HG03139 (cell line): Measurements from ENCODE around the gene TBC1D14.

Source experiments
- ATAC-seq: cut with Tn5 transposase; IDR thresholded peaks from one replicate; pipeline ENCODE4 v1.9.1; 2021; ENCODE audit not compliant: unreplicated experiment

Gene TBC1D14

GRCh38 chr4:6946497-6946896 is 36.9 kb downstream of the TBC1D14 start:
- ATAC-seq, result no peak

DNA sequence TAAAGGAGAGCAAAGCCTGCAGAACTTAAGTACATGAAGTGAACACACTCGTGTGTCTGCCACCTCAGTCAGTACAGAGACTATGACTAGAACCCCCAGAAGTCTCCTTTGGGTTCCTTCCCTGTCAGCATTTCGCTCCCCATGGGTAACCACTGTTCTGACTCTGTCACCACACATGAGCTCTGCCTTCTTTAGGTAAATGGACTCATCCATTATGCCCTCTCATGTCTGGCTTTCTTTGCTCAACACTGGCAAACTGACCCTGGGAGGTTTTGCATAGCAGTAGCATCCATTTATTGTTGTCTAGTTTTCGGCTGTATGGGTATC is 38.5 kb downstream of the TBC1D14 start:
- ATAC-seq, result no peak

DNA sequence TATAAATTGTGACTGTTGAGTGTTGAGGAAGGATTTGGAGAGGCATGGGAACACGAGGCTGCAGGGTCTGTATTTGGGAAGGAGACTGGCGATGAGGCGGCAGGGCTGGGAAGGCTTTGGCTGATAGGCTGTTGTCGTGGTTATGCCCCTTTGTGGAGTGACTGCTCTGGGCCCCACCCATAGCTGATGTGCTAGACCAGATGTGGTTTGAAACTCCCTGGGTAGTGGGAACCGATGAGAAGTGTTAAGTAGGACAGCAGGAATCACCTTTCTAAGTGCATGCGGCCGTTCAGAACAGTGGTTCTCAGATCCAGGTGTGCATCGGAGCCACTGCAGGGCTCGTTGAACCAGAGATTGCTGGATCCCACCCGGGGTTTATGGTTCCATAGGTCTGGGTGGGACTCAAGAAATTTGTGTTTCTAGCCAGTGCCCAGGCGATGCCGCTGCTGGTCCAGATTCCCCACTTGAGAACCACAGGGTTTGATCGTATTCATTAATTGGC is 42.3 kb downstream of the TBC1D14 start:
- ATAC-seq, result no peak

GRCh38 chr4:6953751-6954380 is 44.2 kb downstream of the TBC1D14 start:
- ATAC-seq, result no peak

DNA sequence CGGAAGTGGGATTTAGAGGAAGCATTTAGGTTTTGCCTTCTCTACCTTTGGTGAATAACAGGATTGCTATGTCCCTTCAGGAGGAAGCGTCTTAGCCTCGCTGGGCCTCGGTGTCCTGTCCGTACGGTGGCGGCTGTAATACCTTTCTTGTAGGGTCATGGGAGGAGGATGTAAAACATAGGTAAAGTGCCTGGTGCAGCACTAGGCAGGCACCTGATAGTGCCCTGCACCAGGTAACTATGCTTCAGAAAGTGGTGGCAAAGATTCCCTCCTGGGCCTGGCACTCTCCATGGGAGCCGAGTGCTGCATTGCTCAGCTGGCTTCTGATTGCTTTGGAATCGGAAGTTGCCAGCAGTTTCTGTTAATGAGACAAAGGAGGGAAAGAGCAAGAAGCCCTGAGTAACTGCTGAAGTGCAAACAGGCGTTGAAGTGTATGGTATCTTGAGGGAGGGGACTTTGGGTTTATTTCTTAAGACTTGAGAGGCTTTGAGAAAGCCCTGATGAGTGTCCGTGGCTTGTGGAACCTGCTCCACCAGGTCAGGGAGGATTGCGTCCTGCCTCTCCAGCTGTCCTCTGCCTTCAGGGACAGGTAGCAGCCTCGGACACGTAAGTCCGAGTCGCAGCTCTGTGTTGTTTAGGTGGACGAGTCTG is 45.8 kb downstream of the TBC1D14 start:
- ATAC-seq, result no peak

DNA sequence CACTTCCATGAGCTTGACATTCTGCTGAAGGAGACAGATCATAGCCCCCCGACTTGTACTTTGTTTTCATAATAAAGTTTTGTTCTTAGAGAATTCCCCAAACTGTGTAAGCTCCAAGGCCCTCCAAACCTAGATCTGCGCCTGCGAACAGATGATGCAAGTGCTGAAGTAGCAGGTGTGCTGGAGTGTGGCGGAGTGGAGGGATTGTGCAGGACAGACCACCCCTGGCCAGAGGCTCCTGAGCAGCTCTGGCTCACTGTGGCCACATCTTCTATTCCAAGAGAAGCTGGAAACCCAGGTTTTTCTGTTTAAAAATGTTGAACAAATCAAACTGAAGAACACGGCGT is 46.4 kb downstream of the TBC1D14 start:
- no peak for ATAC-seq

GRCh38 chr4:6956434-6957147 is 47.0 kb downstream of the TBC1D14 start:
- no peak for ATAC-seq

DNA sequence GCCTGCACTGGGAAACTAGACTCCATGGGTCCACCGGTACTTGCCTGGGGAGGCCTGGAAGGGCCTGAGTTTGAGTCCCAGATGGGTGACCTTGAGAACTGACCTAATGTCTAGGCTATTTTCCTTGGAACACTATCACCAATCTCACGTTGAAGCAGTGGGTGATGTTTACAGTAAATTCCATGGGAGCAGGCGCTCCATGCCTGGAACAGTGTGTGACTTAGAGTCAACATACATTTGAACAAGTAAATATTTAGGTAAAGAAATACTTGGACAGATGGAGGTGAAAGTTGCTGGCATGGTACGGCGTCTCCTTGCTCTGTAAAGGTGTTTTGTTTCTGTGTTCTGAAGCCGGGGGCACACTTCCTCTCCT is 47.5 kb downstream of the TBC1D14 start:
- ATAC-seq, result no peak

DNA sequence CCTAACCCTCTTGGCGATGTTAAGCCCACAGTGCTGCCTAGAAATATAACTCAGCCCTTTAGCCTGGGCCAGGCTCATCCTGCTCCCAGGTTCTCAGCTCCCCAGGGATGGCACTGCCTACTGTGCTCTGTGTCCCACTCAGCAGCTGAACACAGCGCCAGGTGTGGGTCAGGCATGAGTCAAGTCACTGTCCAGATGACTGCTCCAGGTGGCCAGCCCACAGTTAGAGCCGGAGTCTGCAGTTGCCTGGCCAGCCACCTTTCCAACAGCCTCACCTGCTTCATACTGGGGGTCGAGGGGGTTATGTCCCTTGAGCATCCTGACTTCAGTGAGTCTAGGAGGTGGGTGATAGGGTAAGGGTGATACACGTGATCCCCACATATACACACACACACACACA is 48.4 kb downstream of the TBC1D14 start:
- ATAC-seq, result no peak

- ATAC-seq, result no peak
Observed at GRCh38 chr4:6959261-6959660, 49.6 kb downstream of the TBC1D14 start.

GRCh38 chr4:6960154-6960553 is 50.5 kb downstream of the TBC1D14 start:
- ATAC-seq, result no peak

DNA sequence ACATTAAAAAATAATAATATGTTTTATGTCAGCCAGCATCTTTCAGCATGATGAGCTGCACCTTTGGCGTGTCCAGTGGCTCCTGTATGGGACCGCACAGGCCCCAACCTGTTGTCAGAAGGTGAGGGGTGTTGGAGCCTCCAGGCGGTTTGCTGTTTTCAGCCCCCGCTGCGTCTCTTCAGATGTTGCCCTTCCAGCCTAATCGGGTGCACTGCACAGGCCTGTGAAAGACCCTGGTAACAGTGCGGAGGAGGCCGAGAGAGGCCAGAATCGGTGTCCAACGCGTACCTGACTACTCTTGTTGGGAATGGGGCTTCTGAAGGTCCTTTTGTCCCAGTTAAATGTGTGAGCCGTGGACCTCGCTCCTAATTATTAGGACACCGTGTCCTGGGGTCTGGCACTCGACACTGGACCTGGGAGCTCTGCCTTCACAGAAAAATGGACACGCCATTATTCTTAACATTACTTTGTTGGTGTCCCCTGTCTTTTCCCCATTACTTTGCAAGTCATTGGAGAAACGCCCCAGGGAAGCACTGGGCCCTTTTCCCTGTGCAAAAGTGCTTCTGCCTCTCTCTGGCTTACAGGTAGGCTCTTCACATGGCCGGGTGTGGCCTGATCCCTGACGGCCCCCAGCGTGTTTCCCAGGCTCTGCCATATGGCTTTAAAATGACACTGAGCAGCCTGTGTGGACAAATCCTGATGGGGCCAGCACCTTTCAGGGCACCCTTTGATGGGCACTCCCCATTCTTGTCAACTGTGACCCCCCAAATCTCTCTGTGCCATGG is 51.2 kb downstream of the TBC1D14 start:
- ATAC-seq, result no peak

DNA sequence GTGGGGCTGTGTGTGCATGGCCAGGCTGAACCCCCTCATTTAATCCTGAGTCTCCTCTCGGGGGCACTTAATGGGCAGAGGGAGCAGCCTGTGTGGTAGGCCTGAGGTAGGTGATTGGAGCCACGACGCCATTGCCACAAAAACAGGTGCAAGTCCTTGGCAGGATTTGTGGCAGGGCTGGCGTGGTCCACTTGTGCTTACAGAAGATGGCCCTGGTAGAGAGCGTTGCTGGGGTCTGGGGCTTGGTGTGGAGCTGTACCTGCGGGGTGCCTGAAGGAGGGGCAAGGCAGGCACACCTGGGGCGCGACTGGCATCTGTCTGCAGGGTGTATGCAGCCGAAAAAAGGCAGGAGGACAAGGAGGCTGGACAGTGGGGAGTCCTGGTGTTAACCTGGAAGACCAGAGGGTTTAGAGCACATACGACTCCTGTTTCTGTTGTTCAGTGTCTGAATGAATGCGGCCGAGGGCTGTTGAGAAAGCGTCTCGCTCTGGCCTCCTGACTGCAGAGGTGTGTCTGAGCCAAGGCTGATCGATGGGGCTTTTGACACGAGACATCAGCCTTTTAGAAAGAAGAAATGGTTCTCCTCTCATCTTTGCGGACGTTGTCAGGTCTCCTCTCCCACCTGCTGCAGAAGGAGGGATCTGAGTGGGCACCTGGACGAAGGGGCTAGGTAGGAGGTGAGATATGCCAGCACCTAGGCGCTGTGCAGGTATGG is 52.0 kb downstream of the TBC1D14 start:
- ATAC-seq, result no peak

- ATAC-seq, result no peak
Observed at GRCh38 chr4:6962211-6963041, 52.8 kb downstream of the TBC1D14 start.

GRCh38 chr4:6963139-6963611 is 53.5 kb downstream of the TBC1D14 start:
- ATAC-seq, result no peak

DNA sequence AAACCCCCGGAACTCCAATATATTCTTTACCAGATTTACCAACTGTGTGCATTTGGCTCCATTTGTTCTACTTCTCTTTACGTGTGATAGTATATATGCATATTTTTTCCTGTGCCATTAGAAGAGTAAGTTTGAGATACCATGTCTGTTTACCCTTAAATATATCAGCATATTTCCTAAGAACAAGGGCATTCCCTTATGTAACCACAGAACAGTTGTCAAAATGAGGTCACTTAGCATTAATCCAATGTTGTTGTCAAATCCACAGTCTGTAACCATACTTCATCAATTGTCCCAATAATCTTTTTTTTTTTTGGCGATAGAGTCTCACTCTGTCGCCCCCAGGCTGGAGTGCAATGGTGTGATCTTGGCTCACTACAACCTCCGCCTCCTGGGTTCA is 55.2 kb downstream of the TBC1D14 start:
- ATAC-seq, result no peak

DNA sequence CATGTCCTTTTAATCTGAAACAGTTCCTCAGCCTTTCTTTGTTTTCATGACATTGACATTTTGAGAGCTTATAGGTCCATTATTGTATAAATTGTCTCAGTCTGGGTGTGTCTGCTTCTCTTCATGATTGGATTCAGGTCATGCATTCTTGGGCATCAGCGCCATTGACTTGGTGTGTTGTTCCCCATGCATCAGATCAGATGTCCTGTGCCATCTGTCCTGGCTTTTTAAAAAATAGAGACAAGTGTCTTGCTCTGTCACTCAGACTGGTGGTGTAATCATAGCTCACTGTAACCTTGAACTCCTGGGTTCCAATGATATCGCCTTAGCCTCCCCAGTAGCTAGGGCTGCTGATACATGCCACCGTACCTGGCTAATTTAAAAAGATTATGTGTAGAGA is 55.7 kb downstream of the TBC1D14 start:
- ATAC-seq, result no peak

GRCh38 chr4:6967846-6968340 is 58.3 kb downstream of the TBC1D14 start:
- no peak for ATAC-seq

GRCh38 chr4:6968496-6968895 is 58.9 kb downstream of the TBC1D14 start:
- ATAC-seq, result no peak
